ENCODE measurements around the gene PDK2. TPM values are rescaled to one million over a fixed set of nuclear protein-coding genes. Genes with fewer than 3 reads are reported as not detected.

Gene PDK2
- total RNA-seq, 1 experiment from 2014 or later = 20.4 TPM

DNA sequence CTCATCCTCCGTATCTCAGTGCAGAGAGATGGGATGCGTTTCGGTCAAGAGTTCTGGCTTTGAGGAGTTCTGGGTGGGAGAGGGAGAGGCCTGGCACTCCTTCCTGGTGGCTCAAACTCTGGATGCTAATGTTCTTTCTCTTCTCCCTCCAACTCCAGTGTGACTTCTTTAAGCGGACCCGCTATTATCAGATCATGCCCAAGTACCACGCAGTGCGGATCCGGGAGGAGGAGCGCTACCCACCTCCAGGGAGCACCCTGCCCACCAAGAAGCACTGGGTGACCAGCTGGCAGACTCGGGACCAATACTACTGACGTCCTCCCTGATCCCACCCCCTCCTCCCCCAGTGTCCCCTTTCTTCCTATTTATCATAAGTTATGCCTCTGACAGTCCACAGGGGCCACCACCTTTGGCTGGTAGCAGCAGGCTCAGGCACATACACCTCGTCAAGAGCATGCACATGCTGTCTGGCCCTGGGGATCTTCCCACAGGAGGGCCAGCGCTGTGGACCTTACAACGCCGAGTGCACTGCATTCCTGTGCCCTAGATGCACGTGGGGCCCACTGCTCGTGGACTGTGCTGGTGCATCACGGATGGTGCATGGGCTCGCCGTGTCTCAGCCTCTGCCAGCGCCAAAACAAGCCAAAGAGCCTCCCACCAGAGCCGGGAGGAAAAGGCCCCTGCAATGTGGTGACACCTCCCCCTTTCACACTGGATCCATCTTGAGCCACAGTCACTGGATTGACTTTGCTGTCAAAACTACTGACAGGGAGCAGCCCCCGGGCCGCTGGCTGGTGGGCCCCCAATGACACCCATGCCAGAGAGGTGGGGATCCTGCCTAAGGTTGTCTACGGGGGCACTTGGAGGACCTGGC is 6.0 kb upstream of the PDK2 start:
- no peaks in the 10 kb centered on the region for H3K4me1 ChIP-seq (ENCODE audit: insufficient read depth, low read length, poor library complexity, severe bottlenecking)
- no TSS peak for BruUV-seq (replicated peaks)
- H3K27ac ChIP-seq (ENCODE audit: low read depth, low read length, poor library complexity, severe bottlenecking) = no peak overlapping the region
- no peaks in the 10 kb centered on the region for H3K27me3 ChIP-seq (replicated peaks; ENCODE audit: insufficient read depth, low read depth, low read length, poor library complexity)
- H3K4me3 ChIP-seq (ENCODE audit: low read depth, low read length, poor library complexity, severe bottlenecking) = no peak overlapping the region
- ChIA-PET CTCF (no interaction called here), POLR2A (ENCODE audit: low non-redundant PET) (no interaction called here)
- DNase-seq (ENCODE audit: low spot score) = no peak
- no peak for TF ChIP-seq EZH2 (IDR thresholded peaks at IDR 0.05; ENCODE audit: borderline replicate concordance, low read depth, low read length, poor library complexity, severe bottlenecking)
- TF ChIP-seq, protein P1, sequence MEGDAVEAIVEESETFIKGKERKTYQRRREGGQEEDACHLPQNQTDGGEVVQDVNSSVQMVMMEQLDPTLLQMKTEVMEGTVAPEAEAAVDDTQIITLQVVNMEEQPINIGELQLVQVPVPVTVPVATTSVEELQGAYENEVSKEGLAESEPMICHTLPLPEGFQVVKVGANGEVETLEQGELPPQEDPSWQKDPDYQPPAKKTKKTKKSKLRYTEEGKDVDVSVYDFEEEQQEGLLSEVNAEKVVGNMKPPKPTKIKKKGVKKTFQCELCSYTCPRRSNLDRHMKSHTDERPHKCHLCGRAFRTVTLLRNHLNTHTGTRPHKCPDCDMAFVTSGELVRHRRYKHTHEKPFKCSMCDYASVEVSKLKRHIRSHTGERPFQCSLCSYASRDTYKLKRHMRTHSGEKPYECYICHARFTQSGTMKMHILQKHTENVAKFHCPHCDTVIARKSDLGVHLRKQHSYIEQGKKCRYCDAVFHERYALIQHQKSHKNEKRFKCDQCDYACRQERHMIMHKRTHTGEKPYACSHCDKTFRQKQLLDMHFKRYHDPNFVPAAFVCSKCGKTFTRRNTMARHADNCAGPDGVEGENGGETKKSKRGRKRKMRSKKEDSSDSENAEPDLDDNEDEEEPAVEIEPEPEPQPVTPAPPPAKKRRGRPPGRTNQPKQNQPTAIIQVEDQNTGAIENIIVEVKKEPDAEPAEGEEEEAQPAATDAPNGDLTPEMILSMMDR (conservative IDR thresholded peaks at IDR 0.05; ENCODE audit: low read depth, low read length) = no peak
- intact Hi-C loops (cut with micrococcal nuclease; ENCODE audit: unreplicated experiment) = loop anchor here (10.0 kb wide), 1 partner anchor 234 kb away; no protein-coding TSS in a partner anchor
- no peaks in the 10 kb centered on the region for H3K9me3 ChIP-seq (ENCODE audit: low read depth, low read length, poor library complexity, severe bottlenecking)
- H3K36me3 ChIP-seq (ENCODE audit: insufficient read depth, low read length, poor library complexity, severe bottlenecking) = no peaks in the 10 kb centered on the region

DNA sequence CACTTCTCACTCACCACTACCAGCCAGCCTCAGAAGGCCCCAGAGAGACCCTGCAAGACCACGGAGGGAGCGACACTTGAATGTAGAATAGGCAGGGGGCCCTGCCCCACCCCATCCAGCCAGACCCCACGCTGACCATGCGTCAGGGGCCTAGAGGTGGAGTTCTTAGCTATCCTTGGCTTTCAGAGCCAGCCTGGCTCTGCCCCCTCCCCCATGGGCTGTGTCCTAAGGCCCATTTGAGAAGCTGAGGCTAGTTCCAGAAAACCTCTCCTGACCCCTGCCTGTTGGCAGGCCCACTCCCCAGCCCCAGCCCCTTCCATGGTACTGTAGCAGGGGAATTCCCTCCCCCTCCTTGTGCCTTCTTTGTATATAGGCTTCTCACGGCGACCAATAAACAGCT is 5.1 kb upstream of the PDK2 start:
- no TSS peak for BruUV-seq (replicated peaks)
- POLR2A ChIA-PET (ENCODE audit: low non-redundant PET) = no interaction called here

GRCh38 chr17:50090971-50091917 is 3.9 kb upstream of the PDK2 start:
- H3K9me3 ChIP-seq (ENCODE audit: low read depth, low read length, poor library complexity, severe bottlenecking) = no peaks in the 10 kb centered on the region
- CTCF ChIA-PET = interaction anchor here (0.5 kb wide), 2 partner anchors 223 to 1478 kb away, joined by 3 to 5 read pairs; no protein-coding TSS in a partner anchor
- no peaks in the 10 kb centered on the region for H3K27me3 ChIP-seq (replicated peaks; ENCODE audit: insufficient read depth, low read depth, low read length, poor library complexity)
- intact Hi-C loops (cut with micrococcal nuclease; ENCODE audit: unreplicated experiment) = no loop called here
- H3K4me1 ChIP-seq (ENCODE audit: insufficient read depth, low read length, poor library complexity, severe bottlenecking) = peaks cover 10% of the 10 kb centered on the region
- H3K4me3 ChIP-seq (ENCODE audit: low read depth, low read length, poor library complexity, severe bottlenecking) = no peak overlapping the region
- no TSS peak for BruUV-seq (replicated peaks)
- no peaks in the 10 kb centered on the region for H3K36me3 ChIP-seq (ENCODE audit: insufficient read depth, low read length, poor library complexity, severe bottlenecking)
- DNase-seq (ENCODE audit: low spot score) = no peak
- H3K27ac ChIP-seq (ENCODE audit: low read depth, low read length, poor library complexity, severe bottlenecking) = no peak overlapping the region
- no peak for TF ChIP-seq EZH2 (IDR thresholded peaks at IDR 0.05; ENCODE audit: borderline replicate concordance, low read depth, low read length, poor library complexity, severe bottlenecking)
- TF ChIP-seq, protein P1 (conservative IDR thresholded peaks at IDR 0.05; ENCODE audit: low read depth, low read length) = no peak
- POLR2A ChIA-PET (ENCODE audit: low non-redundant PET) = no interaction called here

More for the DNA sequence above, 5.1 kb upstream of the PDK2 start:
- no peaks in the 10 kb centered on the region for H3K27me3 ChIP-seq (replicated peaks; ENCODE audit: insufficient read depth, low read depth, low read length, poor library complexity)
- H3K4me3 ChIP-seq (ENCODE audit: low read depth, low read length, poor library complexity, severe bottlenecking) = no peak overlapping the region
- no peak for TF ChIP-seq EZH2 (IDR thresholded peaks at IDR 0.05; ENCODE audit: borderline replicate concordance, low read depth, low read length, poor library complexity, severe bottlenecking)
- TF ChIP-seq, protein P1 (conservative IDR thresholded peaks at IDR 0.05; ENCODE audit: low read depth, low read length) = no peak
- peaks cover 5% of the 10 kb centered on the region for H3K4me1 ChIP-seq (ENCODE audit: insufficient read depth, low read length, poor library complexity, severe bottlenecking)
- intact Hi-C loops (cut with micrococcal nuclease; ENCODE audit: unreplicated experiment) = no loop called here
- H3K9me3 ChIP-seq (ENCODE audit: low read depth, low read length, poor library complexity, severe bottlenecking) = no peaks in the 10 kb centered on the region
- no peak overlapping the region for H3K27ac ChIP-seq (ENCODE audit: low read depth, low read length, poor library complexity, severe bottlenecking)
- H3K36me3 ChIP-seq (ENCODE audit: insufficient read depth, low read length, poor library complexity, severe bottlenecking) = no peaks in the 10 kb centered on the region
- CTCF ChIA-PET = interaction anchor here (0.5 to 0.7 kb wide), 2 partner anchors 894 to 1477 kb away, joined by 3 to 5 read pairs; no protein-coding TSS in a partner anchor
- no peak for DNase-seq (ENCODE audit: low spot score)

Data from A673 (cell line).